Astrocyte (in vitro differentiated cells and primary cell): ENCODE results near the gene NOBOX. TPM values are rescaled to one million over a fixed set of nuclear protein-coding genes. Genes with fewer than 3 reads are reported as not detected.

Experiments
- DNase-seq: peaks from one replicate; pipeline ENCODE4 v3.0.0-alpha.2; 2010; ENCODE audit warnings: low read depth
- FAIRE-seq: peaks from 2 replicates; lab custom pipeline; 2011; peaks lifted over from hg19 to GRCh38; lab: Jason Lieb, UNC
- H2AFZ ChIP-seq: 2 replicates; pipeline ENCODE4 v1.6.0; 2012; ENCODE audit warnings: low read depth, low read length, inconsistent platforms
- H3K27ac ChIP-seq: 2 replicates; pipeline ENCODE4 v1.5.1; 2011; ENCODE audit warnings: low read depth, low read length, inconsistent platforms
- H3K27me3 ChIP-seq: 2 replicates; pipeline ENCODE4 v1.6.0; 2011; ENCODE audit warnings: low read length, inconsistent platforms; ENCODE audit not compliant: insufficient read depth
- H3K36me3 ChIP-seq: 2 replicates; pipeline ENCODE4 v1.5.1; 2011; ENCODE audit warnings: low read length, inconsistent platforms; ENCODE audit not compliant: insufficient read depth
- H3K4me1 ChIP-seq: 2 replicates; pipeline ENCODE4 v1.5.1; 2011; ENCODE audit warnings: low read length, inconsistent platforms; ENCODE audit not compliant: insufficient read depth
- H3K4me2 ChIP-seq: 2 replicates; pipeline ENCODE4 v1.6.0; 2012; ENCODE audit warnings: low read length, inconsistent platforms
- H3K4me3 ChIP-seq: 2 replicates; pipeline ENCODE4 v1.5.1; 2011; ENCODE audit warnings: low read depth, mild to moderate bottlenecking, low read length, inconsistent platforms; ENCODE audit not compliant: insufficient read depth
- H3K79me2 ChIP-seq: 2 replicates; pipeline ENCODE4 v1.6.0; 2012; ENCODE audit warnings: mild to moderate bottlenecking, low read length, inconsistent platforms; ENCODE audit not compliant: insufficient read depth
- H3K9ac ChIP-seq: 2 replicates; pipeline ENCODE4 v1.6.0; 2012; ENCODE audit warnings: mild to moderate bottlenecking, low read length, inconsistent platforms
- H3K9me3 ChIP-seq: 2 replicates; pipeline ENCODE4 v1.5.1; 2012; ENCODE audit warnings: low read depth, mild to moderate bottlenecking, low read length, inconsistent platforms; ENCODE audit not compliant: insufficient read depth
- H4K20me1 ChIP-seq: 2 replicates; pipeline ENCODE4 v1.6.0; 2012; ENCODE audit warnings: low read length, inconsistent platforms; ENCODE audit not compliant: insufficient read depth
- H3K27ac Mint-ChIP-seq: one replicate; pipeline ENCODE4 v1.8.0; 2021; ENCODE audit warnings: mild to moderate bottlenecking, mixed read lengths; ENCODE audit not compliant: unreplicated experiment
- H3K27me3 Mint-ChIP-seq: one replicate; pipeline ENCODE4 v1.8.0; 2021; ENCODE audit warnings: low read depth, mixed read lengths; ENCODE audit not compliant: unreplicated experiment
- H3K36me3 Mint-ChIP-seq: one replicate; pipeline ENCODE4 v1.8.0; 2021; ENCODE audit warnings: low read depth, mixed read lengths; ENCODE audit not compliant: unreplicated experiment
- H3K4me1 Mint-ChIP-seq: one replicate; pipeline ENCODE4 v1.8.0; 2021; ENCODE audit warnings: low read depth, mixed read lengths; ENCODE audit not compliant: unreplicated experiment
- H3K4me3 Mint-ChIP-seq: one replicate; pipeline ENCODE4 v1.8.0; 2021; ENCODE audit warnings: mild to moderate bottlenecking, moderate library complexity, mixed read lengths; ENCODE audit not compliant: unreplicated experiment
- H3K9me3 Mint-ChIP-seq: one replicate; pipeline ENCODE4 v1.8.0; 2021; ENCODE audit warnings: mild to moderate bottlenecking, mixed read lengths; ENCODE audit not compliant: unreplicated experiment
- EZH2 ChIP-seq: IDR thresholded peaks from 2 replicates; pipeline ENCODE4 v1.6.1; 2012; ENCODE audit warnings: mild to moderate bottlenecking, low read length, inconsistent platforms; ENCODE audit not compliant: insufficient read depth
- total RNA-seq: library from RNA; stranded (reverse); gene quantifications from 2 replicates; pipeline ENCODE4 v1.2.1, GENCODE V29; 2021
- TF ChIP-seq, protein P1 (sequence below): IDR thresholded peaks from 2 replicates; pipeline ENCODE4 v1.5.1; 2011; ENCODE audit warnings: low read depth, mild to moderate bottlenecking, inconsistent platforms, low read length, moderate library complexity; ENCODE audit not compliant: insufficient read depth

The NOBOX gene
- total RNA-seq, 1 donor from 2014 or later, result not detected

- H4K20me1 ChIP-seq, result no peaks in the 10 kb centered on the region
- H3K9ac ChIP-seq, result no peak overlapping the region
- DNase-seq, result no peak
- Mint-ChIP-seq H3K9me3 (no peaks in the 10 kb centered on the region), H3K36me3 (no peaks in the 10 kb centered on the region), H3K4me1 (peaks cover 3% of the 10 kb centered on the region), H3K27ac (no peak overlapping the region), H3K4me3 (no peak overlapping the region), H3K27me3 (peaks cover 7% of the 10 kb centered on the region)
- FAIRE-seq, result no peak
- H3K4me2 ChIP-seq, result no peak overlapping the region
- H3K4me3 ChIP-seq, result no peak overlapping the region
- H3K27me3 ChIP-seq, result no peaks in the 10 kb centered on the region
- H3K36me3 ChIP-seq, result no peaks in the 10 kb centered on the region
- no peaks in the 10 kb centered on the region for H3K79me2 ChIP-seq
- H3K27ac ChIP-seq, result no peak overlapping the region
- no peaks in the 10 kb centered on the region for H3K9me3 ChIP-seq
- H3K4me1 ChIP-seq, result no peaks in the 10 kb centered on the region
- no peak overlapping the region for H2AFZ ChIP-seq
- no peak for TF ChIP-seq EZH2
- TF ChIP-seq, protein P1, sequence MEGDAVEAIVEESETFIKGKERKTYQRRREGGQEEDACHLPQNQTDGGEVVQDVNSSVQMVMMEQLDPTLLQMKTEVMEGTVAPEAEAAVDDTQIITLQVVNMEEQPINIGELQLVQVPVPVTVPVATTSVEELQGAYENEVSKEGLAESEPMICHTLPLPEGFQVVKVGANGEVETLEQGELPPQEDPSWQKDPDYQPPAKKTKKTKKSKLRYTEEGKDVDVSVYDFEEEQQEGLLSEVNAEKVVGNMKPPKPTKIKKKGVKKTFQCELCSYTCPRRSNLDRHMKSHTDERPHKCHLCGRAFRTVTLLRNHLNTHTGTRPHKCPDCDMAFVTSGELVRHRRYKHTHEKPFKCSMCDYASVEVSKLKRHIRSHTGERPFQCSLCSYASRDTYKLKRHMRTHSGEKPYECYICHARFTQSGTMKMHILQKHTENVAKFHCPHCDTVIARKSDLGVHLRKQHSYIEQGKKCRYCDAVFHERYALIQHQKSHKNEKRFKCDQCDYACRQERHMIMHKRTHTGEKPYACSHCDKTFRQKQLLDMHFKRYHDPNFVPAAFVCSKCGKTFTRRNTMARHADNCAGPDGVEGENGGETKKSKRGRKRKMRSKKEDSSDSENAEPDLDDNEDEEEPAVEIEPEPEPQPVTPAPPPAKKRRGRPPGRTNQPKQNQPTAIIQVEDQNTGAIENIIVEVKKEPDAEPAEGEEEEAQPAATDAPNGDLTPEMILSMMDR, result no peak
These were observed 6.9 kb upstream of the NOBOX start for GRCh38 chr7:144410441-144410840.

GRCh38 chr7:144408121-144408520 lies 4.6 kb upstream of the NOBOX start:
- H3K4me2 ChIP-seq, result no peak overlapping the region
- Mint-ChIP-seq H3K4me3 (no peak overlapping the region), H3K9me3 (no peaks in the 10 kb centered on the region), H3K4me1 (peaks cover 3% of the 10 kb centered on the region), H3K36me3 (no peaks in the 10 kb centered on the region), H3K27me3 (peaks cover 7% of the 10 kb centered on the region), H3K27ac (no peak overlapping the region)
- H3K36me3 ChIP-seq, result no peaks in the 10 kb centered on the region
- H3K4me3 ChIP-seq, result no peak overlapping the region
- no peak for TF ChIP-seq EZH2
- TF ChIP-seq, protein P1, result no peak
- no peak overlapping the region for H3K27ac ChIP-seq
- H4K20me1 ChIP-seq, result no peaks in the 10 kb centered on the region
- no peaks in the 10 kb centered on the region for H3K79me2 ChIP-seq
- H2AFZ ChIP-seq, result no peak overlapping the region
- DNase-seq, result no peak
- H3K9ac ChIP-seq, result no peak overlapping the region
- H3K9me3 ChIP-seq, result no peaks in the 10 kb centered on the region
- FAIRE-seq, result no peak
- no peaks in the 10 kb centered on the region for H3K4me1 ChIP-seq
- no peaks in the 10 kb centered on the region for H3K27me3 ChIP-seq

DNA sequence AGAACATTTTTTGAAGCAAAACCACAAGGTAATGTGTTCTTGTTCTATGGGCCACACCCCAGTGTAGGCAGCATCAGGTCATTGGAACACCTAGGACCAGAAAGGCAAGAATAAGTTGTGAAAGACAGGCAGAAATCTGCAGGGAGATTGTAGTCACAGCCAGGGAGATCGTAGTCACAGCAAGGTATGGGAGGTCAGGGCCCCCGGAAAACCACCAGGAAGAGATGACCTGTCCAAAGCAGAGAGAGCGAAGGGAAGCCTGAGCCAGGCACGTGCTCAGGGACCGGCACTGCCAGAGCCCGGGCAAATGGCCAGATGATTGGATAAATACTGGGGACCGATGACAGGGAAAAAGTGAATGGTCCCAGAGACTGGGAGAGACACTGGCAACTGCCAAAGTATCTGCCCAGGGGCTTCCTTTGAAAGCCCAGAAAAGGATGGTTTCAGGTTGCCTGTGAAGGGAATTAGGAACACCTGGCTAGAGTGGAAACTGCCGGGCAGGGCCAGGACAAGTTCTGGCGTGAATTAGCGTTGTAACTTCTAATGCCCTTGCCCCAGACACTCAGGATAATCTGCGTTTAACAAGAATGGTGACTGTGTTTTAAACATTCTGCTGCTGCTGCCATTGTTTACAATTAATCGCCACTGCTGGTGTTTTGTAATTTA lies 3.9 kb upstream of the NOBOX start:
- Histone ChIP-seq H3K79me2 (no peaks in the 10 kb centered on the region), H3K27ac (no peak overlapping the region), H3K36me3 (no peaks in the 10 kb centered on the region), H3K4me3 (no peak overlapping the region), H3K27me3 (no peaks in the 10 kb centered on the region), H4K20me1 (no peaks in the 10 kb centered on the region), H3K4me2 (no peak overlapping the region), H3K9ac (no peak overlapping the region), H2AFZ (no peak overlapping the region), H3K9me3 (no peaks in the 10 kb centered on the region), H3K4me1 (no peaks in the 10 kb centered on the region)
- FAIRE-seq (no peak), DNase-seq (no peak)
- Mint-ChIP-seq H3K4me3 (no peak overlapping the region), H3K4me1 (peaks cover 3% of the 10 kb centered on the region), H3K27me3 (peaks cover 8% of the 10 kb centered on the region), H3K9me3 (no peaks in the 10 kb centered on the region), H3K27ac (no peak overlapping the region), H3K36me3 (no peaks in the 10 kb centered on the region)
- no peak for TF ChIP-seq EZH2
